GM06990 (cell line): ENCODE data around the gene RBM5.

ENCODE experiments used
- DNase-seq: peaks from one replicate; pipeline ENCODE4 v3.0.0-alpha.2; 2011; ENCODE audit not compliant: insufficient read length; ENCODE audit errors: extremely low read depth
- H3K27me3 ChIP-seq: replicated peaks from 2 replicates; pipeline ENCODE4 v1.6.0; 2011; ENCODE audit warnings: low read length; ENCODE audit not compliant: control insufficient read depth, insufficient read depth
- H3K36me3 ChIP-seq: 2 replicates; pipeline ENCODE4 v1.5.1; 2011; ENCODE audit warnings: low read length; ENCODE audit not compliant: control insufficient read depth, insufficient read depth
- H3K4me3 ChIP-seq: replicated peaks from 2 replicates; pipeline ENCODE4 v1.5.1; 2011; ENCODE audit warnings: low read depth, mild to moderate bottlenecking, control low read depth, low read length
- TF ChIP-seq, protein P1 (sequence below): IDR thresholded peaks from 2 replicates; pipeline ENCODE4 v1.5.1; 2011; ENCODE audit warnings: low read length, control low read depth, mild to moderate bottlenecking, inconsistent platforms; ENCODE audit not compliant: insufficient read depth, poor library complexity, severe bottlenecking

RBM5 gene

DNA sequence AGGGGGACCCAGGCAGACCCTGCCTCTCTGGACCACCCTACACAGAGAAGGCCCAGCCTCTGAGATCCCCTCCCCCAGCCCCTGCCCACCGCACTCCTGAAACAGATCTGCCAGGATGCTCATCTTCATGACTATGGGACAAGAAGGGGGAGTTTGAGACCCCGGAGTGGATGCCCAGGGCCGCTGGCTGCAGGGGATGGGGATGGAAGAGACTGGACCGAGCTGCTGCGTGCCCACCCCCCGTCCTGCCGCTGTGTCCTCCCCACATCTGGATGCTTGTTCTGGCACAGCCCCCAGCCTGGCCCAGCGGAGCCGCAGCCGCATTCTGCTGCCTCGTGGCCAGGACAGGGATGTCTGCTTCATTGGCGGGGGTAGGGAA is 36.1 kb downstream of the RBM5 start:
- no peaks in the 10 kb centered on the region for H3K27me3 ChIP-seq
- TF ChIP-seq, protein P1, sequence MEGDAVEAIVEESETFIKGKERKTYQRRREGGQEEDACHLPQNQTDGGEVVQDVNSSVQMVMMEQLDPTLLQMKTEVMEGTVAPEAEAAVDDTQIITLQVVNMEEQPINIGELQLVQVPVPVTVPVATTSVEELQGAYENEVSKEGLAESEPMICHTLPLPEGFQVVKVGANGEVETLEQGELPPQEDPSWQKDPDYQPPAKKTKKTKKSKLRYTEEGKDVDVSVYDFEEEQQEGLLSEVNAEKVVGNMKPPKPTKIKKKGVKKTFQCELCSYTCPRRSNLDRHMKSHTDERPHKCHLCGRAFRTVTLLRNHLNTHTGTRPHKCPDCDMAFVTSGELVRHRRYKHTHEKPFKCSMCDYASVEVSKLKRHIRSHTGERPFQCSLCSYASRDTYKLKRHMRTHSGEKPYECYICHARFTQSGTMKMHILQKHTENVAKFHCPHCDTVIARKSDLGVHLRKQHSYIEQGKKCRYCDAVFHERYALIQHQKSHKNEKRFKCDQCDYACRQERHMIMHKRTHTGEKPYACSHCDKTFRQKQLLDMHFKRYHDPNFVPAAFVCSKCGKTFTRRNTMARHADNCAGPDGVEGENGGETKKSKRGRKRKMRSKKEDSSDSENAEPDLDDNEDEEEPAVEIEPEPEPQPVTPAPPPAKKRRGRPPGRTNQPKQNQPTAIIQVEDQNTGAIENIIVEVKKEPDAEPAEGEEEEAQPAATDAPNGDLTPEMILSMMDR: no peak
- H3K4me3 ChIP-seq: no peak overlapping the region
- peaks cover 7% of the 10 kb centered on the region for H3K36me3 ChIP-seq
- no peak for DNase-seq

DNA sequence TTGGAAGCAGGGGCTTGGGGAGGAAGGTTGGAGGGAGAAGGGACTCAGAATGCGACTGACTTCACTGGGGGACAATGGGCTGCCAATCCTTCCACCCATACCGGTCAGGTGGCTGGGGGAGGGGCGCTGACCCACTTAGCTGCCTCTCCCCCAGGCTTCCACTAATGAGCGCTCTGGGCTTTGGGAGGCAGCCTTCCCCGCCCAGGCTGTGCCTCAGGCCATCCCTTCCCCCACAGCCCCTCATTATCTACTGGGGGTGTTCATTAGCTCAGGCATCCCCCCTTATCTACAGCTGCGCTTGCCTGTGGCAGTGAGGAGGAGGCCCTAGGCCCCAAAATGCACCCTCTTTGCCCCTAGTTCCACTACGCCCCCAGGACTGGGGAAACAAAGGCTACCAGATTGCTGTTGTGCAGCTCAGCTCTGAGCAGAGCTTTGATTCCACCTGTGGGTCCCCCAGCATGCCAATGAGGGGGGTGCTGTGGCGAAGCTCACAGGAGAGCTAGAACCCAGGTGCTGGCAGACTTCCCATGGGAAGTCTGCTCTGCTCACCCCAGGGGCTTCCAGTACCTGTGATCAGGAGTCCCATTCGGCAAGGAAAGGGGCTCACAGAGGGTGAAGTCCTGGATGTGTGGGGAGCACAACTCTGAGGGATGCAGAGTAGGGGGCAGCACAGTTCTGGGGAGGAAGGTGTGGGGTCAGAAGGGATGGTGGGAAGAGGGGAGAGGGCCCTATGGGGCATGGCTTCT is 37.0 kb downstream of the RBM5 start:
- Histone ChIP-seq H3K4me3 (no peak overlapping the region), H3K27me3 (no peaks in the 10 kb centered on the region), H3K36me3 (peaks cover 5% of the 10 kb centered on the region)
- TF ChIP-seq, protein P1: no peak
- DNase-seq: no peak

DNA sequence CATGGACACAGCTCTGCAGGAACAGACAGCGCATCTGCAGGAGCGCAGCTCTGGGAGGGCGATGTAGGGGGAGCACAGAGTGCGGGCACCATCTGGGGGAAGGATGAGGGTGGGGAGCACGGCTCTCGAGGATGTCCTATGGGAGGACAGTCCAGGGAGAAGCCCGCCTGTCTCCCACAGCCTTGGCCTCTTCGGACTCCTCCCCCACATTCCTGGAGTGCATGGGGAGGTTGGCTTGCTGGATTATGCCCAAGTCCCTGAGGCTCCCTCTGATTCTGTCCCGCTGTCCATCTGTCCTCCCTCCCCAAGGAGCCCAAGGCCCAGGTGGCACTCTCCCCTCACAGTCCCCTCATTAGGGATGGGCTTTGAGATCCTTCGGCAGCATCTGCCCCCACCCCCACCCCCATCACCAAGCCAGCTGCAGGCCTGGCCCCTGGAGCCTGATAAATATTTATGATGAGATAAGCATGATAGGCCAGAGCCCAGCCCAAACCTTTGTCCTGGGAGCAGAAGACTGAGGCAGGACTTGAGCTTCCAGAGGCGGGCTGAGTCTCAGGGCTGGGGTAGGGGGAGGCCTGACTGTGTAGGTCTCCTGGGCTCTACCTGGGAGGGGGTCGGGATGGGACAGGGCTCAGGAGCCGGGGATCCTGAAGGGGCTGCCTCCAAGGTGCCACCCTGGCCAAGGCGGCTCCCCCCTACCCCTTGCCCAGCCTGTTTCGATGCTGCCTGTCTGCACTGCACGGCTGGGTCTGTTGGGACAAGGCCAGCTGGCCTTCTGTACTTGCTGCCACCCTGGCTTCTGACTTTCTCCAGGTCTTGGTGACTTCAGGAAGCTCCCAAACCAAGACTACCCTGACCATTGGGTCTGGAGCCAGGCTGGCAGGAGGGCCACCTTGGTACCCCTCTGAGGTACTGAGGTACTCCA is 37.8 kb downstream of the RBM5 start:
- Histone ChIP-seq H3K4me3 (no peak overlapping the region), H3K36me3 (peaks cover 2% of the 10 kb centered on the region), H3K27me3 (no peaks in the 10 kb centered on the region)
- TF ChIP-seq, protein P1: no peak
- no peak for DNase-seq

DNA sequence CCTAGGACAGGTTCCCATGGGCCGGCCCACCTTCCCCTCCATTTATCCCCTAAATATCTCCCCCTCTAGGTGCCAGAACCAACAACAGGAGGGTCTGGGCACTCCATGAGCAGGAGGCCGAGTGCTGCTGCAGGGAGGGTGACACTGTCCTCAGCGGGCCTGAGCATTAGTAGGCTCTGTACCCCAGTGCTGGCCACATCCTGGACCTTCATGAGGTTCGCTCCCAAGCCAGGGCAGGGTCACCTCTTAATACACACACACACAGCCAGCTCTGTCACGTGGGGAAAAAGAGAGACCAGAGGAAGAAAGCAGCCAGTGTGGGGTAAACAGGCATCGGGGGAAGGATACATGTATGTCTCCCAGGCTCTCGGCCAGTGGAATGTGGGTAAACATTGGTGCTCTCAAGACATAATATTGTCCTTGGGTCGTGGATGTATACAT is 38.6 kb downstream of the RBM5 start:
- no peaks in the 10 kb centered on the region for H3K36me3 ChIP-seq
- H3K27me3 ChIP-seq: no peaks in the 10 kb centered on the region
- H3K4me3 ChIP-seq: no peak overlapping the region
- TF ChIP-seq, protein P1: no peak
- no peak for DNase-seq

DNA sequence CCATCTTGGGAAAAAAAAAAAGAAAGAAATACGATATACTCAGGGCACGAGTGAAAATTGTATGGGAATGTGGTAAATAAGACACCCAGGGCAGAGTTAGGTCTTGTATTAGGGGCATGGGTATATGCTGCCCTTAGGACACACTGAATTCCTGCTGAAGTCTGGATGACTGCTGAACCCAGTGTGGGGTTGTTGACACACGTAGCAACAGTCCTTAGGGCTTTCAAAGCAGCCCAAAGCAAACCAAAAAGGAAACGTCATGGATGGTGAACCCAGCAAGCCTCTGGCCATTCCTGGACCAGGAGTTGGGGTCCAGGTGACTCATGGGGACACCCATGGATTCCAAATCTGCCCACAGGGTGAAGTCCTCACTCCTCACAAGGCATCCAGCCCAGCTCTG is 39.3 kb downstream of the RBM5 start:
- H3K36me3 ChIP-seq: no peaks in the 10 kb centered on the region
- DNase-seq: no peak
- TF ChIP-seq, protein P1: no peak

More for the DNA sequence above, 39.3 kb downstream of the RBM5 start:
- Histone ChIP-seq H3K4me3 (no peak overlapping the region), H3K27me3 (no peaks in the 10 kb centered on the region)
